ENCODE results near the gene SEC24C.

DNA sequence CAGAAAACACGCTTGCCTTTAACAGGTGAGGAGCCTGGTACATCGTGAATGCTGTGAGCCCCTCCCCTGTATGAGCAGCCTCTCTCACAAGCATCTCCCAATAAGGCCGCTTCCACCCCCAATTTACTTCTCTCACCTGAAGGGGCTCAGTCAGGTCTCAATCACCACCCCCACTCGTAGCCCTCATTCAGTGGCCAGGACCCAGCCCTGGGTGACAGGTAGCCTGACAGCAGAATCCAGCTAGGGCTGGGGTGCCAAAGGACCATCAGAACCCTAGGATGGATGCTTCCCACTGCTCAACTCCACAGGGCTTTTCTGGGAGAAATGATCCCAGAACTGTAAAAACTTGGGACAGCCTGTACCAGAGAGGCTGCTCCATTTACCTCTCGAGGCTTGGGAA is 73.7 kb downstream of the SEC24C start:
- TF ChIP-seq CTCF (IDR thresholded peaks at IDR 0.05; ENCODE audit: low read depth, low read length, poor library complexity, severe bottlenecking) (no peak), EZH2phosphoT487 (IDR thresholded peaks at IDR 0.05; ENCODE audit: borderline replicate concordance, low read length) (no peak)

All from DOHH2 (cell line).